Erythroblast (primary cell): ENCODE results near the gene MRFAP1L1.
"Not testable (repeated sequence)": the region's sequence is repeated elsewhere in the genome, so short reads cannot be mapped to it uniquely, and the experiment has no call there.

Experiments
- DNase-seq, 2 experiments: peaks; one replicate each; lab custom pipeline; 2025; lab: John Stamatoyannopoulos, UW
- GATA1 ChIP-seq: IDR thresholded peaks from 2 replicates; pipeline ENCODE4 v1.6.1; 2011; ENCODE audit warnings: low read depth, mild to moderate bottlenecking, control low read depth, low read length, moderate library complexity
- POLR2A ChIP-seq: IDR thresholded peaks from 2 replicates; pipeline ENCODE4 v1.6.1; 2011; ENCODE audit warnings: mild to moderate bottlenecking, low read length

MRFAP1L1 gene

GRCh38 chr4:6709230-6710114 is at the start of gene MRFAP1L1:
TSS of gene MRFAP1L1 (minus strand) at chr4:6709865. CDS start at chr4:6709629, 236 bp downstream.
- TF ChIP-seq GATA1: no peak
- peak; percentile 80 for TF ChIP-seq POLR2A
- DNase-seq: peak; percentile 98 to 99

- no peak for DNase-seq
- TF ChIP-seq GATA1 (no peak), POLR2A (no peak)
These were observed 49.1 kb upstream of the MRFAP1L1 start for GRCh38 chr4:6758728-6759127.

- not testable (repeated sequence) for DNase-seq
These were observed 46.7 kb upstream of the MRFAP1L1 start for GRCh38 chr4:6756345-6756744.

- TF ChIP-seq POLR2A: no peak
- DNase-seq: no peak
These were observed 45.6 kb upstream of the MRFAP1L1 start for GRCh38 chr4:6755088-6755753.

- DNase-seq: no peak
- no peak for TF ChIP-seq POLR2A
- TF ChIP-seq GATA1: no peak
These were observed 44.9 kb upstream of the MRFAP1L1 start for GRCh38 chr4:6754481-6755087.

DNA sequence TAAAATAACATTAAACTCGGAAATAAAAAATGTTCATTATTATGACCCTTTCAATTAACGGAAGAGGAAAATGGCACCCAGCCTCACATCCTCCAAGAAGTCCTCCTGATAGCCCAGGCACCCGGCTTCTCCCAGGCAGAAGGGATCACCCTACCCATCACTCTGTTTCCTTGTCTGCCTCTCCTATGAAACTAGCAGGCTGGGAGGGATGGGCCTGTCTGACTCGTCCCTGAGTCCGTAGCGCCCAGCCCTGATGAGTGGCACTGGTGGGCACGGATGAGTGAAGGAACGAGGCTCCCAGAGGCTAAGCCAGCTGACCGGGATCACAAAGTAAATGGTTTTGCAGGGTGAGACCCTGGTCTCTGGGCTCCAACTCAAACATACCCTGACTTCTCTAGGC is 44.2 kb upstream of the MRFAP1L1 start:
- no peak for TF ChIP-seq POLR2A
- no peak for TF ChIP-seq GATA1
- DNase-seq: no peak

- TF ChIP-seq POLR2A (no peak), GATA1 (no peak)
- no peak for DNase-seq
These were observed 43.5 kb upstream of the MRFAP1L1 start for GRCh38 chr4:6753103-6753560.

GRCh38 chr4:6752486-6752829 is 42.8 kb upstream of the MRFAP1L1 start:
- DNase-seq: no peak

GRCh38 chr4:6751611-6752485 is 42.2 kb upstream of the MRFAP1L1 start:
- TF ChIP-seq GATA1 (no peak), POLR2A (no peak)
- no peak for DNase-seq

More at GRCh38 chr4:6752486-6752829, 42.8 kb upstream of the MRFAP1L1 start:
- TF ChIP-seq POLR2A (no peak), GATA1 (no peak)

DNA sequence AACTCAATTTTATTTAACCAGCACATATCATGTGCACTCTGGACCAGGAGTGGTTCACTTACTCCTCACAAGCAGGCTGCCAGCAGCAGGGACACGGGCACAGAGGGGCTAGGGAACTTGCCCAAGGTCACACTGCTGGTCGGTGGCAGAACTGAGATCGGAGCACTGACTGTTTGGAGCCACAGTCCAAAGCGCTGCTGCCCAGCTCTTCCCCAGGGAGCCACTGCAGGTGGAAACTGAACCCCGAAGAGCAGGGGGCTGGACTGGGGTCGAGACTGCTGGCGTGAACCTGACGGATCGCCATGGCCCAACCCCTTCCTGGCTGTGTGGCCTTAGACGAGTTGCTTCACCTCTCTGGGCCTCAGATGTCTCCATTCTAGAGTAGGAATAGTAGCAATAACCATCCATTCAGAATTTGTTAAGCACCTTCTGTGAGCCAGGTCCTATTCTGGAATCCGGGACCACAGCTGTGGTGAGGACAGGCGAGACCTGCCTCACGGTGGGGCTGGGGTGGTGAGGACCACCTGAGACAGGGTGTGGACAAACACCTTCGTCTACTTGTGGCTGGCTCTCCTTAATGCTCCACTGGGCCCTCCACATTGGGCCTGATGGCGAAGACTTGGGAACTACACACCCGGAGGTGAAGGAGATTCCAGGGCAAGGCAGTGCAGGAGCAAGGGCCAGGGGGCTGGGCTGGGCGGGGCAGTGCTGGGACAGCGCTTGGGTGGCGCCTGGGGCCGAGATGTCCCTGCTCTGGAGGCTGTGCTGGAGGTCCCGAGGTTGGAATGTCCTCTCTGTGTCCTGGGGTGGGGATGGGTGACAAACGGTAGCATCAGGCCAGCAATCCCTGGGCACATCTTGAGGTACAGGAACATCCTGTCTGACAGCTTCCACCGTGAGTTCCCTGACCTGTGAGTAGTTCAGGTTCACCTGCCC is 40.9 kb upstream of the MRFAP1L1 start:
- TF ChIP-seq POLR2A (no peak), GATA1 (no peak)
- no peak for DNase-seq

DNA sequence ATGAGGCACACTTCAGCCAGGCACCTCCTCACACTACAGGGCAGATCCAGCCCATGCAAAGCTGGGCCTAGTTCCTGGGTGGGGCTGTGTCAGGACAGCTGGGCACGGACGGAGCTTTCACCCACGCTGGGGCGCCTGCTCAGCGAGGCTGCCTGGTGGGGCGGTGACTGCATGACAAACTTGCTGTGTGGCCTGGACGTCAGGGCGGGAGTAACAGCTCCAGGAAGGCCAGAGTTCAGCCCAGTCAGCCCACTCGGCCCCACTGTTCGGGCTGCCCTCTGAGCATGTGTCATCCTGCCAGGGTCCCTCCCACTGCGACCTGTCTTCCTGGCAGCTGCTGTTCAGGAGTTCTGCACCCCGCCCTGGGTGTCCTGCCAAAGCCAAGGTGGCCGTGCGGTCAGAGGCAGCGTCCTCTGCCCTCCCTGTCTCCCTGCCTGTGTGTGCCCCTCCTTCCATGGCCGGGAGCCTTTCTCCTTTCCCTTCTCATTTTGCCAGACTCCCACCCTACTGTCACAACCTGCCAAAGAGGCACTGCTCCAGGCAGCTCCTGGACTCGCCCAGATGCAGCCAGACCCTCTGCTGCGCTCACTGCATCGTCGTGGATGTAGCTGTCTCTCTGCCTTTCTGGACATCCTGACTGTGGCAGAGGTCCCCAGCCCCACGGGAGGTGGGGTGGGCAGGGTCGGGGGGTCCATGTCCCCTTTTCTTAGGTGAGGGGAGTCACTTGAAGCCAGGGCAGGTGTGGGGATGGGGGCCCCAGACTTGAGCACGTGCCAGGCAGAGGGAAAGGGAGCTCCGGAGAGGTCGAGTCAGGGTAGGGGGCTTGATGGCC is 39.9 kb upstream of the MRFAP1L1 start:
- TF ChIP-seq GATA1 (no peak), POLR2A (no peak)
- DNase-seq: peak; percentile 35 to 53
